ENCODE results near the gene FOXQ1.

Gene FOXQ1

GRCh38 chr6:1313767-1314503 lies 2.0 kb downstream of the FOXQ1 start:
- Histone ChIP-seq H3K4me3 (replicated peaks; ENCODE audit: insufficient read depth, low read length) (no peak overlapping the region), H3K27ac (replicated peaks) (no peak overlapping the region)
- TF ChIP-seq, protein P1, sequence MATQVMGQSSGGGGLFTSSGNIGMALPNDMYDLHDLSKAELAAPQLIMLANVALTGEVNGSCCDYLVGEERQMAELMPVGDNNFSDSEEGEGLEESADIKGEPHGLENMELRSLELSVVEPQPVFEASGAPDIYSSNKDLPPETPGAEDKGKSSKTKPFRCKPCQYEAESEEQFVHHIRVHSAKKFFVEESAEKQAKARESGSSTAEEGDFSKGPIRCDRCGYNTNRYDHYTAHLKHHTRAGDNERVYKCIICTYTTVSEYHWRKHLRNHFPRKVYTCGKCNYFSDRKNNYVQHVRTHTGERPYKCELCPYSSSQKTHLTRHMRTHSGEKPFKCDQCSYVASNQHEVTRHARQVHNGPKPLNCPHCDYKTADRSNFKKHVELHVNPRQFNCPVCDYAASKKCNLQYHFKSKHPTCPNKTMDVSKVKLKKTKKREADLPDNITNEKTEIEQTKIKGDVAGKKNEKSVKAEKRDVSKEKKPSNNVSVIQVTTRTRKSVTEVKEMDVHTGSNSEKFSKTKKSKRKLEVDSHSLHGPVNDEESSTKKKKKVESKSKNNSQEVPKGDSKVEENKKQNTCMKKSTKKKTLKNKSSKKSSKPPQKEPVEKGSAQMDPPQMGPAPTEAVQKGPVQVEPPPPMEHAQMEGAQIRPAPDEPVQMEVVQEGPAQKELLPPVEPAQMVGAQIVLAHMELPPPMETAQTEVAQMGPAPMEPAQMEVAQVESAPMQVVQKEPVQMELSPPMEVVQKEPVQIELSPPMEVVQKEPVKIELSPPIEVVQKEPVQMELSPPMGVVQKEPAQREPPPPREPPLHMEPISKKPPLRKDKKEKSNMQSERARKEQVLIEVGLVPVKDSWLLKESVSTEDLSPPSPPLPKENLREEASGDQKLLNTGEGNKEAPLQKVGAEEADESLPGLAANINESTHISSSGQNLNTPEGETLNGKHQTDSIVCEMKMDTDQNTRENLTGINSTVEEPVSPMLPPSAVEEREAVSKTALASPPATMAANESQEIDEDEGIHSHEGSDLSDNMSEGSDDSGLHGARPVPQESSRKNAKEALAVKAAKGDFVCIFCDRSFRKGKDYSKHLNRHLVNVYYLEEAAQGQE (IDR thresholded peaks at IDR 0.05; ENCODE audit: insufficient replicate concordance, low read depth), result no peak
- TF ChIP-seq POLR2AphosphoS5 (IDR thresholded peaks at IDR 0.05; ENCODE audit: low read depth) (no peak), SPI1 (IDR thresholded peaks at IDR 0.05; ENCODE audit: borderline replicate concordance, low read depth) (no peak), CTCF (IDR thresholded peaks at IDR 0.05; ENCODE audit: insufficient read depth, low read length) (no peak), GABPA (IDR thresholded peaks at IDR 0.05; ENCODE audit: low read depth) (no peak)

DNA sequence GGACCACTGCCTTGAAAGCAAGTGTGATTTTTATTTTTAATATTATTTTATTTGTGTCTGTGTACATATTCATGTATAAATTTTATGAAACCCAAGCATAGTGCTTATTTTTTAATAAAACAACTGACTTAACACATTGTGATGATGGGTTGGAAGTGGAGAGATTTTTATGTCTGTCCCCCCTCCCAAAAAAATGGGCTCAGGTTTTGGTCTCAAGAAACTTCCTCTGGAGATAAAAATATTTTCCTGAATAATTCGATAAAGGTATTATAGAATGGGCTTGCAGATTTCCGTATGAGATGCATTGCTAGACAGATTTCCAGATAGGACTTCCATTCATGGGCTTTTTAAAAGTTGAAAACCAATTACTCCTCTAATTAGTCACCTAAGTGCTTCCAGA lies 2.7 kb downstream of the FOXQ1 start:
- Histone ChIP-seq H3K27me3 (ENCODE audit: insufficient read depth, poor library complexity, severe bottlenecking) (peaks cover 57% of the 10 kb centered on the region), H3K4me3 (replicated peaks; ENCODE audit: insufficient read depth, low read length) (no peak overlapping the region)

More at GRCh38 chr6:1313767-1314503, 2.0 kb downstream of the FOXQ1 start:
- no peak for DNase-seq (ENCODE audit: low read depth in 1 of 2, low spot score in 1 of 2)
- peaks cover 62% of the 10 kb centered on the region for H3K27me3 ChIP-seq (ENCODE audit: insufficient read depth, poor library complexity, severe bottlenecking)

DNA sequence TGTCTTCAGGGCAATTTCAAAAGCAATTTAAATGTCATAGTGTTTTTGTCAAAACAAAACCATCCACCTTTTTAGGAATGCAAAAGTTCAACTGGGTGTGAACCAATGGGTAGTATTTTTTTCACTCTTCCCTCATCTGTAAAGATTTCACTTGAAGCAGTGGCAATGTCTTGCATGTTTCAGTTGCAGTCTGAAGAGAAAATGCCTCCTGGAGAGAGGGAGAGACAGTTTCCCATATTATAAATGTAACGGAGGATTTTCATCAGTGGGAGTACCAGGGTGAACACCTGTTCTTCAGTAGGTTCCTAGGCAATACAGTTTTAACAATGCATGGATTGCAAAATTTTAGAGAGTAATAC lies 3.3 kb downstream of the FOXQ1 start:
- H3K4me3 ChIP-seq (replicated peaks; ENCODE audit: insufficient read depth, low read length), result no peak overlapping the region
- no peak for DNase-seq (ENCODE audit: low read depth in 1 of 2, low spot score in 1 of 2)
- H3K27me3 ChIP-seq (ENCODE audit: insufficient read depth, poor library complexity, severe bottlenecking), result peaks cover 51% of the 10 kb centered on the region
- H3K27ac ChIP-seq (replicated peaks), result no peak overlapping the region
- no peak for TF ChIP-seq GABPA (IDR thresholded peaks at IDR 0.05; ENCODE audit: low read depth)
- TF ChIP-seq, protein P1 (IDR thresholded peaks at IDR 0.05; ENCODE audit: insufficient replicate concordance, low read depth), result no peak
- no peak for TF ChIP-seq CTCF (IDR thresholded peaks at IDR 0.05; ENCODE audit: insufficient read depth, low read length)
- TF ChIP-seq SPI1 (IDR thresholded peaks at IDR 0.05; ENCODE audit: borderline replicate concordance, low read depth), result no peak
- TF ChIP-seq POLR2AphosphoS5 (IDR thresholded peaks at IDR 0.05; ENCODE audit: low read depth), result no peak

More for the DNA sequence above, 2.7 kb downstream of the FOXQ1 start:
- no peak overlapping the region for H3K27ac ChIP-seq (replicated peaks)
- no peak for DNase-seq (ENCODE audit: low read depth in 1 of 2, low spot score in 1 of 2)
- no peak for TF ChIP-seq GABPA (IDR thresholded peaks at IDR 0.05; ENCODE audit: low read depth)
- TF ChIP-seq CTCF (IDR thresholded peaks at IDR 0.05; ENCODE audit: insufficient read depth, low read length), result no peak
- no peak for TF ChIP-seq SPI1 (IDR thresholded peaks at IDR 0.05; ENCODE audit: borderline replicate concordance, low read depth)

All from HL-60 (cell line).